WI38 (cell line): Measurements from ENCODE around the gene TGFBR3.

Experiments used
- H3K4me3 ChIP-seq: 2 replicates; pipeline ENCODE4 v1.5.1; 2011; ENCODE audit warnings: low read depth, mild to moderate bottlenecking, control low read depth, low read length
- TF ChIP-seq, protein P1 (sequence below): IDR thresholded peaks from 2 replicates; pipeline ENCODE4 v1.5.1; 2012; ENCODE audit warnings: low read depth, mild to moderate bottlenecking, control low read depth, low read length

TGFBR3 gene

DNA sequence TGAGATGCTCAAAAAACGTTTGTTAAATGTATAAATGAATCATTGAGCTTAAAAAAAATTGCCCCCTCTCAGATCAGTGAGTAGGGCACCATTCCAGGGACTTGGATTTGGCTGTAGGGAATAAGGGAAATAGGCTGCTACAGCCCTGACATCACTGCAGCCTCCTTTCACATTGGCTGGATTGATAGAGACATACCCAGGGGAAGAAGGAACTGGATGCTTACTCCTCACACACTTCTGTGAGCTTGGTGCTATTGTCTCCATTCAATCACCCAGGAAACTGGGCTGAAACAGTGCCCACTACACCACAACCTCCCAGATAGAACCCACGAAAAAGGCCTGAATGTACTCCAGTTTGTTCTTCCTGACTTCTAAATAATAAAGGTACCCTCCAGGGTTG, 87.2 kb downstream of the TGFBR3 start:
- TF ChIP-seq, protein P1, sequence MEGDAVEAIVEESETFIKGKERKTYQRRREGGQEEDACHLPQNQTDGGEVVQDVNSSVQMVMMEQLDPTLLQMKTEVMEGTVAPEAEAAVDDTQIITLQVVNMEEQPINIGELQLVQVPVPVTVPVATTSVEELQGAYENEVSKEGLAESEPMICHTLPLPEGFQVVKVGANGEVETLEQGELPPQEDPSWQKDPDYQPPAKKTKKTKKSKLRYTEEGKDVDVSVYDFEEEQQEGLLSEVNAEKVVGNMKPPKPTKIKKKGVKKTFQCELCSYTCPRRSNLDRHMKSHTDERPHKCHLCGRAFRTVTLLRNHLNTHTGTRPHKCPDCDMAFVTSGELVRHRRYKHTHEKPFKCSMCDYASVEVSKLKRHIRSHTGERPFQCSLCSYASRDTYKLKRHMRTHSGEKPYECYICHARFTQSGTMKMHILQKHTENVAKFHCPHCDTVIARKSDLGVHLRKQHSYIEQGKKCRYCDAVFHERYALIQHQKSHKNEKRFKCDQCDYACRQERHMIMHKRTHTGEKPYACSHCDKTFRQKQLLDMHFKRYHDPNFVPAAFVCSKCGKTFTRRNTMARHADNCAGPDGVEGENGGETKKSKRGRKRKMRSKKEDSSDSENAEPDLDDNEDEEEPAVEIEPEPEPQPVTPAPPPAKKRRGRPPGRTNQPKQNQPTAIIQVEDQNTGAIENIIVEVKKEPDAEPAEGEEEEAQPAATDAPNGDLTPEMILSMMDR = no peak

DNA sequence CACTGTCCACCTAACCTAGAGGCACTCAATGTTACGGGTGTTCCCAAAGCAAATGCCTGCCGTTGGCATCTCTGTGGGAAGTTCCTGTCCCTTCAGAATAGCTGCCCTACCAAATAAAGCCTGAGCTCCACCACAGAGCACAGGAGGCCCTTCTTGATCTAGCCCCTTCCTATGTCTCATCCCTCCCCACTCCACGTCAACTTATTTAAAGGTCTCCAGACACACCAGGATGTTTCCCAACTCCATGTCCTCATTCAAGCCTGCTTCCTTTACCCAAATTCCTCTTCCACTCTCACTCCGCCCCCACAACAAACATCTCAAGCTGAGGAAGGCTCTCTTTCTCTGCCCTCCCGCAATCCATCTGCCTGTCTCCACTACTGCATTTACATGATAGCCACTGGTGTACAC, 87.7 kb downstream of the TGFBR3 start:
- TF ChIP-seq, protein P1 = no peak
- no peak overlapping the region for H3K4me3 ChIP-seq

More for the DNA sequence above, 87.2 kb downstream of the TGFBR3 start:
- H3K4me3 ChIP-seq = no peak overlapping the region

DNA sequence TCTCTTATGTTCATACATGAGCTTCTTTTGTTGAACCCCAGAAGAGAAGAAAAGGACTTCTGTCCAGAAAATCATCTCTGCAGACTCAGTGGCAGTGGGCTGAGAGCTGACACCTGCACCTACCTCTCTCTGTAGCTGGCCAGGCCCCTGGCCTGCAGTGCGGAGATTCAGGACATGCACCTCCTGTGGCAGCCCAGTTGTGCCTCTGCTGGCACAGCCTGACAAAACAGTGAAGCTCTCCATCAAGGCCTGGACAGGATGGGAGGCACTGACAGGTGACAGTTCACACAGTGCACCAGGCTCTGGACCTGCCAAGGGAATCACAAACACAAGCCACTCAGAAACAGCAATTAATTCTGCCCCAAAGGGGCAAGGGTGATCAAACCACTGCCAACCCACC, 88.8 kb downstream of the TGFBR3 start:
- no peak overlapping the region for H3K4me3 ChIP-seq
- TF ChIP-seq, protein P1 = no peak

DNA sequence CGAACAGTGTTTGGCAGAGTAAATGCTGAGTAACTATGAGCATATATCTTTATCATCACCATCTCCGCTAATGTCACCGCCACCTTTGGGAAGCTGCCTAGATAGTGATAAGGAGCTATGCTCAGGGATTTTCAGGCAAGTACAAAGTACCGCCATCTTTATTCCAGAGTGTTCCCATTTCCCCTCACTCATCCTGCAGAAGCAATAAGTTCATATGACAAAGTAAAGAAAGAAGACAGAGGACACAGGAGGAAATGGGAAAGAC, 89.6 kb downstream of the TGFBR3 start:
- TF ChIP-seq, protein P1 = no peak
- H3K4me3 ChIP-seq = no peak overlapping the region

DNA sequence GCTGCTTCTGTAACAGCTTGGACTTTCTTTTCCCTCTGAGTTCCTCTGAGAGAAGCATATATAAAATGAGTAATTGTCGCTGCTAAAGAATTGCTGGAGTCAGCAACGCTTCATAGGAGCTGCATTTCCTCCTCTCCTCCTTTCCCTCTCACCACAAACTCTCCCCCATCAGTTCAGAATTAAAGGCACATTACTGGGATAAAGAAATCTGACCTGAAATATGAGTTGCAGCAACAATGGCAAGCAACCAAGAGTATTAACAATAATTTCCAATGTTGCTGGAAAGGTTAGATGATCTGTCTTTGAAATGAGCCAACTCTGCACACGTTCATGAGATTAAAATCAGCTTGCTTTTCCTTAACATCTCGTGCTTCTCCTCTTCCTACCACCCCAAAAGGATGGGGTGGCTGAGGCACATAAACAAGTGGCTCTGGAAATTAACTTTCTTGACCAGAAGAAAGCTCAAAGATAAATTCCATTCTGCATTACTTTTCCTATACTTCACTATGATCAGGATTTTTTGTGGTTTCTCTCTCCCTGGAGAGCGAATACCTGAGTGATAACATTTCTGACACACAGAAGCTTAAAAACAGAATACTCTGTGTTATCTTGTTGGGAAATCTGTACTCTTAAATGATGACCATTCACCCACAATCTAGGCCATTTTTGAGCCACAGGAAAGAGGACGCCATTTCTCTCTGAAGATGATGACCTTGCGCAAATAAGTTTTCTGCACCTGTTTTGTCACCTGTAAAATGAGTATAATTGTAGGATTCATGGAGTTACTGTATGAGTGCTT, 90.2 kb downstream of the TGFBR3 start:
- TF ChIP-seq, protein P1 = no peak
- H3K4me3 ChIP-seq = no peak overlapping the region

DNA sequence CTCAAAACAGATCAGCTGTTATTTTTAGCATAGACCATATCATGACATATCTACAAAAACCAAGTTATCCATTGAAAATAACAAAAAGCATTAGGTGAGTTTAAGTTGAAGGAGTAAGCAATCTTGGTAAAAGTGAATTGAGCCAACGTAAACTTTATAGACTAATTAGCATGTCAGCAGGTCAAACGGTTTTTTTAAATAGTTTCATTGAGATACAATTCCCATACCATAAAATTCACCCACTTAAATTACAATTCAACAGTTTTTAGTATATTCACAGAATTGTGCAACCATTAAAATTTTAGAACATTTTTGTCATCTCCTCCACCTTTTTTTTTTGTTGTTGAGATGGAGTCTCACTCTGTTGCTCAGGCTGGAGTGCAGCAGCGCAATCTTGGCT, 92.1 kb downstream of the TGFBR3 start:
- no peak overlapping the region for H3K4me3 ChIP-seq
- TF ChIP-seq, protein P1 = no peak

DNA sequence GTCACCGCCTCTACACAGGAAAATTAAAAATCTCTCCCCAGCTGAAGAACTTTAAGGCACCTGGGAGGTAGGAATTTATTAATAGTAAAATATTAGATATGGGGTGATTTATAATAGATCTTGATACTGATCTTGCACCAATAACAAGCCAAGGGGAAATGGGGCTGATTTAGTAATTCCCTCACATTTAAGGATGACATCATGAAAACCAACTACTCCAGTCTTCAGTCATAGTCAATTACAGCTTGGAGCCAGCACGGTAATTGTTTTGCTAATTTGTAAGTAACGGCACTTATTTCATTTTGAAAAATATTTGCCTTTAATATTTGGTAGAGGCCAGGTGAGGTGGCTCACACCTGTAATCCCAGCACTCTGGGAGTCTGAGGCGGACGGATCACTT, 92.8 kb downstream of the TGFBR3 start:
- TF ChIP-seq, protein P1 = no peak
- no peak overlapping the region for H3K4me3 ChIP-seq
